Peyer's patch (tissue), 4 donors: Measurements from ENCODE around the gene PPP3R2.

Experiments used
- CTCF ChIP-seq, 6 experiments: fragments of 450-650 bp in 4 of 6; fragments of 200-600 bp in 2 of 6; sonication (generic) in 1 of 6; IDR thresholded peaks; one replicate each; pipeline ENCODE4 v1.5.1; 2017 to 2019; ENCODE audit warnings: antibody characterized with exemption in 6 of 6, mild to moderate bottlenecking in 3 of 6, moderate library complexity in 1 of 6
- POLR2A ChIP-seq, 2 donors: fragments of 450-650 bp; IDR thresholded peaks; one replicate each; pipeline ENCODE4 v1.5.1; 2017; ENCODE audit warnings: antibody characterized with exemption in 2 of 2, mild to moderate bottlenecking in 2 of 2, moderate library complexity in 2 of 2

- TF ChIP-seq CTCF (IDR thresholded peaks at IDR 0.05) (no peak), POLR2A (IDR thresholded peaks at IDR 0.05) (no peak)
Measured at GRCh38 chr9:101628173-101628572, 33.4 kb upstream of the PPP3R2 start.
